Measurements from ENCODE around the gene ARL2.

DNA sequence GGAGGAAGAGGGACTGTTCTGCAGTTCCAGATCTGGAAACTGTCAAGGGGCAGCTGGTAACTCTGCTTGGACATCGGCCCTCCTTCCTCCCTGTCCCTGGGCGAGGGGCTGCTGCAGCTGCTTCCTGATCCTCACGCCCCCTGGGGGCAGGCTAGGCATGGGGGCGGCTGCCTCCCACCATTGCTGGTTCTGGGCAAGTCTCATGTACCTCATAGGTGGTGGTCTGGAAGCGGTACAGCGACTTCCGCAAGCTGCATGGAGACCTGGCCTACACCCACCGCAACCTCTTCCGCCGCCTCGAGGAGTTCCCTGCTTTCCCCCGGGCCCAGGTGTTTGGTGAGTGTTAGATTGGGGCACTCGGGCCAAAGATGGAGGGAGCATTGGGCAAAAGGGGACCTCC lies 18.3 kb downstream of the ARL2 start:
- TF ChIP-seq, protein P1, sequence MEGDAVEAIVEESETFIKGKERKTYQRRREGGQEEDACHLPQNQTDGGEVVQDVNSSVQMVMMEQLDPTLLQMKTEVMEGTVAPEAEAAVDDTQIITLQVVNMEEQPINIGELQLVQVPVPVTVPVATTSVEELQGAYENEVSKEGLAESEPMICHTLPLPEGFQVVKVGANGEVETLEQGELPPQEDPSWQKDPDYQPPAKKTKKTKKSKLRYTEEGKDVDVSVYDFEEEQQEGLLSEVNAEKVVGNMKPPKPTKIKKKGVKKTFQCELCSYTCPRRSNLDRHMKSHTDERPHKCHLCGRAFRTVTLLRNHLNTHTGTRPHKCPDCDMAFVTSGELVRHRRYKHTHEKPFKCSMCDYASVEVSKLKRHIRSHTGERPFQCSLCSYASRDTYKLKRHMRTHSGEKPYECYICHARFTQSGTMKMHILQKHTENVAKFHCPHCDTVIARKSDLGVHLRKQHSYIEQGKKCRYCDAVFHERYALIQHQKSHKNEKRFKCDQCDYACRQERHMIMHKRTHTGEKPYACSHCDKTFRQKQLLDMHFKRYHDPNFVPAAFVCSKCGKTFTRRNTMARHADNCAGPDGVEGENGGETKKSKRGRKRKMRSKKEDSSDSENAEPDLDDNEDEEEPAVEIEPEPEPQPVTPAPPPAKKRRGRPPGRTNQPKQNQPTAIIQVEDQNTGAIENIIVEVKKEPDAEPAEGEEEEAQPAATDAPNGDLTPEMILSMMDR (IDR thresholded peaks at IDR 0.05; ENCODE audit: low read length): no peak
- no peak for TF ChIP-seq EZH2 (IDR thresholded peaks at IDR 0.05; ENCODE audit: borderline replicate concordance, low read length)
